Astrocyte of the cerebellum (primary cell): ENCODE results near the gene PYDC1.

Experiments used
- DNase-seq: peaks from one replicate; pipeline ENCODE4 v3.0.0-alpha.2; 2011; ENCODE audit warnings: low read depth
- H3K4me3 ChIP-seq: 2 replicates; pipeline ENCODE4 v1.5.1; 2011; ENCODE audit warnings: mild to moderate bottlenecking, low read depth, low read length, moderate library complexity
- in situ Hi-C: cut with HindIII; loops from 2 replicates; pipeline ENCODE4 v1.10.0; 2017; ENCODE audit warnings: low sequenced_read_pairs
- TF ChIP-seq, protein P1 (sequence below): IDR thresholded peaks from 2 replicates; pipeline ENCODE4 v1.5.1; 2012; ENCODE audit warnings: low read length, low read depth, moderate library complexity, mild to moderate bottlenecking; ENCODE audit errors: missing control alignments

PYDC1 gene

DNA sequence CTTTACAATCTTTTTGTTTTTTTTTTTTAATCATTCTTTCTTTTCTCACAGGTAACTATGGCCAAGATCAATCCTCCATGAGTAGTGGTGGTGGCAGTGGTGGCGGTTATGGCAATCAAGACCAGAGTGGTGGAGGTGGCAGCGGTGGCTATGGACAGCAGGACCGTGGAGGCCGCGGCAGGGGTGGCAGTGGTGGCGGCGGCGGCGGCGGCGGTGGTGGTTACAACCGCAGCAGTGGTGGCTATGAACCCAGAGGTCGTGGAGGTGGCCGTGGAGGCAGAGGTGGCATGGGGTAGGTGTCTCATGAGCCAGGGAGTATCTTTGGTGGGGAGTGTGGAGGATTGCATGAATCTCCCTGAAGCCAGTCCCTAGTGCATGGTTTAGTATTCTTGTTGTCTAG, 32.0 kb downstream of the PYDC1 start:
- TF ChIP-seq, protein P1, sequence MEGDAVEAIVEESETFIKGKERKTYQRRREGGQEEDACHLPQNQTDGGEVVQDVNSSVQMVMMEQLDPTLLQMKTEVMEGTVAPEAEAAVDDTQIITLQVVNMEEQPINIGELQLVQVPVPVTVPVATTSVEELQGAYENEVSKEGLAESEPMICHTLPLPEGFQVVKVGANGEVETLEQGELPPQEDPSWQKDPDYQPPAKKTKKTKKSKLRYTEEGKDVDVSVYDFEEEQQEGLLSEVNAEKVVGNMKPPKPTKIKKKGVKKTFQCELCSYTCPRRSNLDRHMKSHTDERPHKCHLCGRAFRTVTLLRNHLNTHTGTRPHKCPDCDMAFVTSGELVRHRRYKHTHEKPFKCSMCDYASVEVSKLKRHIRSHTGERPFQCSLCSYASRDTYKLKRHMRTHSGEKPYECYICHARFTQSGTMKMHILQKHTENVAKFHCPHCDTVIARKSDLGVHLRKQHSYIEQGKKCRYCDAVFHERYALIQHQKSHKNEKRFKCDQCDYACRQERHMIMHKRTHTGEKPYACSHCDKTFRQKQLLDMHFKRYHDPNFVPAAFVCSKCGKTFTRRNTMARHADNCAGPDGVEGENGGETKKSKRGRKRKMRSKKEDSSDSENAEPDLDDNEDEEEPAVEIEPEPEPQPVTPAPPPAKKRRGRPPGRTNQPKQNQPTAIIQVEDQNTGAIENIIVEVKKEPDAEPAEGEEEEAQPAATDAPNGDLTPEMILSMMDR, result no peak
- in situ Hi-C loops, result no loop called here
- no peak overlapping the region for H3K4me3 ChIP-seq
- DNase-seq, result no peak

DNA sequence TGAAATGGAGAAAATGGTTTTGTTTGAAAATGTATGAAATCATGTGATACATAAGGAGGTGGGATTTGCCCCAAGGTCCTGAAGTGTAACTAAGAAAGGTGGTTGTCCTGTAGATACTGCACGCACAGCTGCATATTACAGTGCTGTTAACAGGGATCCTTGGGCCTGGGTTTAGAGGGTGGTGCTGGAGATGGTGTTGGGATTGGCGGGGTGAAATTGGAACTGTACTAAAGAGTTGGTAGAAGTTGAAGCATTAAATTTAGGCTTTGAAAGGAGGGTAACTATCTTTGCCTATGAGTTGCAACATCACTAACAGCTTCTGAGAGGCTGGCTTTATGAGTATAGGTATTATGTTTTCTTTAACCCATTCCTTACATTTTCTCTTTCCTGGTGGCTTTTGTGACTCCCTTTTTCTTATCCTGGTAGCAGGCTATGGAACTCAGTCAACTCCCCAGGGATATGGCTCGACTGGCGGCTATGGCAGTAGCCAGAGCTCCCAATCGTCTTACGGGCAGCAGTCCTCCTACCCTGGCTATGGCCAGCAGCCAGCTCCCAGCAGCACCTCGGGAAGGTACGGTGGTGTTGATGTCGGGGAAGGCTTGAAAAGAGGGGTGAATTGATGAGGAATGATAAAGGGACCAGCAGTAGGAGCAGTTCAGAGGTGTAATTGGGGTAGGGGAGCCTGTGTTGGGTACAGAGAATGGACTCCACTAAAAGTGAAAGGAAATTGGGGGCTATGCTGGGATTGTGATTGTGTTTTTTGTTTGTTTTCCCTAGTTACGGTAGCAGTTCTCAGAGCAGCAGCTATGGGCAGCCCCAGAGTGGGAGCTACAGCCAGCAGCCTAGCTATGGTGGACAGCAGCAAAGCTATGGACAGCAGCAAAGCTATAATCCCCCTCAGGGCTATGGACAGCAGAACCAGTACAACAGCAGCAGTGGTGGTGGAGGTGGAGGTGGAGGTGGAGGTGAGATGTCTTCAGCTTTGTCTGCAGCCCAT, 33.2 kb downstream of the PYDC1 start:
- no peak overlapping the region for H3K4me3 ChIP-seq
- TF ChIP-seq, protein P1, result no peak
- in situ Hi-C loops, result no loop called here
- no peak for DNase-seq

DNA sequence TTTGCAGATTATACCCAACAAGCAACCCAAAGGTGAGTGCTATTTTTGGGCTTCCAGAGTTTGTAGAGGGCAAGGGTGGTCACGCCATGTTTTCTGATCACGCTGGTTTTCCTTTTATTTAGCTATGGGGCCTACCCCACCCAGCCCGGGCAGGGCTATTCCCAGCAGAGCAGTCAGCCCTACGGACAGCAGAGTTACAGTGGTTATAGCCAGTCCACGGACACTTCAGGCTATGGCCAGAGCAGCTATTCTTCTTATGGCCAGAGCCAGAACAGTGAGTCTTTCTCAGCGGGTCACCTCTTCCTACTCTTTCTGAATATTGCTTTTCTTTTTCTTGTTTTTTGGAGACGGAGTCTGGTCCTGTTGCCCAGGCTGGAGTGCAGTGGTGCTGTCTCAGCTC, 34.5 kb downstream of the PYDC1 start:
- no peak for DNase-seq
- TF ChIP-seq, protein P1, result no peak
- in situ Hi-C loops, result no loop called here
- H3K4me3 ChIP-seq, result peak overlapping the region; percentile 94

DNA sequence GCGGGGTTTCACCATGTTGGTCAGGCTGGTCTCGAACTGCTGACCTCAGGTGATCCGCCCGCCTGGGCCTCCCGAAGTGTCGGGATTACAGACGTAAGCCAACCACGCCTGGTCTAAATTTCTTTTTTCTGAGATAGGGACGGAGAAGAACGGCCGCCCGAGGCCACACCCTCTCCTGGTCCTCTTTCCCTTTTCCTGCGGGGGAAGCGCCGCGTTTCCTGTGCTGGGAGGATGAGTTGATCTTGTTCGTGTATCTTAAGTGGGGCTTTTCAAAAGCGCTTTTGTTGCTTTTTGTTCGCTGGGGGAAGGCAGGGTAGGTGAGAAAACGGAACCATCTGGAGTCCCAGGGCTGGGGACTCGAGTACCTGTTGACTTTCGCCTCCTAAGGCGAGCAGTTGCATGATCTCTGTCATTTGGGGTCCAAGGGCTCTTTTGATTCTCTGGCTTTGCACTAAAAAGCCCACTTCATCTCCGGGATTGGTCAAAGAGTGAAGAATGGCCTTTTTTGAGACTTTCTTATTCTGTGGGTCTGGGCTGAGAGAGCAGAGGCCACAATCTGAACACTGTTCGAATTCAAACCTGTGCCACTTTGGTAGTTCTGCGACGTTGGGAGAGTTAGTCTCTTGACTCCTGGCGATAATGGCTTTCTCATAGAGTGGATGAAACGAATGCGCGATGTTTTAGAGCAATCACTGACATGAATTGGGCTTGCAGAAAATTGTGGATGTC, 35.7 kb downstream of the PYDC1 start:
- H3K4me3 ChIP-seq, result peak overlapping the region; percentile 94
- TF ChIP-seq, protein P1, result no peak
- in situ Hi-C loops, result no loop called here
- DNase-seq, result no peak

DNA sequence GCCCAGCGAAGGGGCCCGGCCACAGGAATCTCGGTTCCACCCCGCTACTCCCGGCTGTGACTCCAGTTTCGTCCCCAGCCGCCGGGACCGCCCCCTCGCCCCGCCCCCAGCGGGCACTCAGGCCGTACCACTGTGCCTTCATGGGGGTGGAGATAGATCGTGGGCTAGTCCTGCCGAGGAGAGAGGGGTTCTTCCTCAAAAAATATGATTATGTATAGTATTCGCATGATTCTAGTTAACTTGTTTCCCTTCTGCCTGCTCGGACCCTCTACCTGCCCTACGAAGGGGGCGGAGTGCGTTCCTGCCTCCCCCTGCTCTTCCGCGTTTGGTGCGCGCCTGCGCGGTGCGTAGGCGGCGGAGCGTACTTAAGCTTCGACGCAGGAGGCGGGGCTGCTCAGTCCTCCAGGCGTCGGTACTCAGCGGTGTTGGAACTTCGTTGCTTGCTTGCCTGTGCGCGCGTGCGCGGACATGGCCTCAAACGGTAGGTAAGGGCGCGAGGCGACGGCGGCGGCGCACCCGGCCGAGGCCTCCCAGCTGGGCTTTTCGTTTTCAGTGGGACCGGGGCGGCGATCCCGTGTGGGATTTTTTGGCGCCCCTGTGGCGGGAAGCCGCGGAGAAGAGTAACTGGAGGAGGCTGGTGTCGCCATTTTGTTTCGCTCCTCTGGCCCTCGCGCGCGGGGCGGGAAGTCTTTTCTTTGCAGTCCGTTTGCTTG, 37.0 kb downstream of the PYDC1 start, which contains the start of gene FUS:
TSS of gene FUS (plus strand) at position 393 of the 713 bp plus-strand sequence. CDS start at position 469, 76 bp downstream.
- in situ Hi-C loops, result no loop called here
- TF ChIP-seq, protein P1, result no peak
- DNase-seq, result peak; percentile 74
- peak within 1 kb of the TSS; percentile 94 for H3K4me3 ChIP-seq

DNA sequence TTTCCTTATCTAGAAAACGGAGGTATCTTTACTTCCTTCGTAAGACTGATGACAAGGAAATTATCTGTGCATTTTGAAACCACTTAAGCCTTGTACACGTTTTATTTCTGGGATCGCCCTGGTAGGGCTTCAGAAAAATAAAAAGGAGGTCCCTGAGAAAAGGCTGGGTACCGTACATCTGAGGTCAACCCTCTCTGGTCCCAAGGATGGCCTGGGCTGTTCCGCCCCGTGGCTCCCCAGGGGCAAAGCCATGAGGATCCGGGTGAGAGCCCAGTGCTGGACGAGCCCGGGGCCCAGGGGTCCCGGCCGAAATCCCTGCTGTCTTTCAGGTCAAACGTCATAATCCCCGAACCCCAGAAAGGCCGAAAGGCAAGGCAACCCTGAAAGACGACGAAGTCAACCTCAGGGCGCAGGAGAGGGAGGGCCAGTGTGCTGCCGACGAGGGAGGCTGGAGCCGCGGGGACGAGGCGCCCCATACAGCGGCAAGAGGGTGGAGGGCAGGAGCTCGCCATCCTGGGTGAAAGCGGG, 37.7 kb downstream of the PYDC1 start:
- H3K4me3 ChIP-seq, result peak overlapping the region; percentile 94
- no peak for DNase-seq
- TF ChIP-seq, protein P1, result no peak
- in situ Hi-C loops, result no loop called here
